Keratinocyte (primary cell): ENCODE results near the gene METTL27. TPM values are rescaled to one million over a fixed set of nuclear protein-coding genes. Genes with fewer than 3 reads are reported as not detected.

ENCODE experiments used
- DNase-seq: peaks from one replicate; pipeline ENCODE4 v3.0.0-alpha.2; 2011; ENCODE audit warnings: low read depth, missing footprints, low spot score
- FAIRE-seq: peaks from 2 replicates; lab custom pipeline; 2011; peaks lifted over from hg19 to GRCh38; lab: Jason Lieb, UNC
- H2AFZ ChIP-seq: 2 replicates; pipeline ENCODE4 v1.6.0; 2012; ENCODE audit warnings: low read length, control low read depth, inconsistent platforms; ENCODE audit not compliant: control insufficient read depth
- H3K27ac ChIP-seq: 2 replicates; pipeline ENCODE4 v1.5.1; 2011; ENCODE audit warnings: low read length; ENCODE audit not compliant: control insufficient read depth, insufficient read depth
- H3K27me3 ChIP-seq: 3 replicates; pipeline ENCODE4 v1.6.0; 2011; ENCODE audit warnings: low read length; ENCODE audit not compliant: control insufficient read depth, insufficient read depth; ENCODE audit errors: extremely low read depth
- H3K36me3 ChIP-seq, 2 experiments: 2 replicates in 1 of 2; 3 replicates in 1 of 2; pipeline ENCODE4 v1.5.1; 2011; ENCODE audit warnings: low read length in 2 of 2, mild to moderate bottlenecking in 1 of 2; ENCODE audit not compliant: control insufficient read depth in 2 of 2, insufficient read depth in 2 of 2; ENCODE audit errors: extremely low read depth in 1 of 2
- H3K4me1 ChIP-seq: 3 replicates; pipeline ENCODE4 v1.5.1; 2011; ENCODE audit warnings: low read length; ENCODE audit not compliant: control insufficient read depth, insufficient read depth; ENCODE audit errors: extremely low read depth
- H3K4me2 ChIP-seq: 3 replicates; pipeline ENCODE4 v1.6.0; 2011; ENCODE audit warnings: low read depth, low read length; ENCODE audit not compliant: control insufficient read depth, insufficient read depth; ENCODE audit errors: extremely low read depth
- H3K4me3 ChIP-seq, 3 experiments: fragments of 200-600 bp in 1 of 3; sonication (generic) in 1 of 3; 2 replicates in 2 of 3; 3 replicates in 1 of 3; pipeline ENCODE4 v1.5.1; 2011 to 2016; ENCODE audit warnings: low read length in 3 of 3, mild to moderate bottlenecking in 3 of 3, control low read depth in 2 of 3, inconsistent platforms in 1 of 3, low read depth in 1 of 3, mixed read lengths in 1 of 3, mixed run types in 1 of 3, moderate library complexity in 1 of 3; ENCODE audit not compliant: control insufficient read depth in 2 of 3, insufficient read depth in 2 of 3; ENCODE audit errors: extremely low read depth in 1 of 3
- H3K79me2 ChIP-seq: 2 replicates; pipeline ENCODE4 v1.6.0; 2012; ENCODE audit warnings: low read length; ENCODE audit not compliant: control insufficient read depth, insufficient read depth
- H3K9ac ChIP-seq: 3 replicates; pipeline ENCODE4 v1.6.0; 2011; ENCODE audit warnings: low read length; ENCODE audit not compliant: control insufficient read depth, insufficient read depth; ENCODE audit errors: extremely low read depth
- H3K9me1 ChIP-seq: 3 replicates; pipeline ENCODE4 v1.6.0; 2011; ENCODE audit warnings: low read length; ENCODE audit not compliant: control insufficient read depth, insufficient read depth; ENCODE audit errors: extremely low read depth
- H3K9me3 ChIP-seq: 2 replicates; pipeline ENCODE4 v1.5.1; 2012; ENCODE audit warnings: low read depth, low read length; ENCODE audit not compliant: control insufficient read depth
- H4K20me1 ChIP-seq: 3 replicates; pipeline ENCODE4 v1.6.0; 2011; ENCODE audit warnings: low read length; ENCODE audit not compliant: control insufficient read depth, insufficient read depth; ENCODE audit errors: extremely low read depth
- EZH2 ChIP-seq: IDR thresholded peaks from one replicate; pipeline ENCODE4 v1.6.1; 2012; ENCODE audit warnings: inconsistent platforms, mild to moderate bottlenecking, low read length, moderate library complexity
- dilution Hi-C: fragments of 300-500 bp; cut with MboI; formaldehyde crosslinking; loops from one replicate; pipeline ENCODE4 v1.7.0; 2020; ENCODE audit warnings: low sequenced_read_pairs; ENCODE audit not compliant: extremely low pct_ligation_motif_present
- polyA plus RNA-seq, 5 experiments: library from polyadenylated mRNA; depleted of rRNA in 3 of 5; stranded (reverse) in 3 of 5; stranded (forward) in 1 of 5; unstranded in 1 of 5; fragments of >200 nt; gene quantifications; 1 replicate in 1 of 5; 2 replicates in 3 of 5; 3 replicates in 1 of 5; pipeline versions ENCODE4 v1.2.1 to v1.2.3, GENCODE V29; 2011 to 2012; ENCODE audit warnings: missing spikeins in 2 of 5, low read depth in 1 of 5, low replicate concordance in 1 of 5
- TF ChIP-seq, protein P1 (sequence below), 3 experiments: IDR thresholded peaks in 1 of 3; conservative IDR thresholded peaks in 1 of 3; optimal IDR thresholded peaks in 1 of 3; 2 replicates in 2 of 3; 3 replicates in 1 of 3; pipeline versions ENCODE3 to v1.5.1; 2011; ENCODE audit warnings: low read length in 3 of 3, mild to moderate bottlenecking in 3 of 3, moderate library complexity in 2 of 3, control low read depth in 1 of 3, inconsistent platforms in 1 of 3; ENCODE audit not compliant: insufficient read depth in 2 of 3; ENCODE audit errors: extremely low read depth in 1 of 3

METTL27 gene
- polyA plus RNA-seq, 1 donor (not counting 4 experiments of a cell fraction or from before 2014, with no cell fraction given): 0.90 TPM

- no peaks in the 10 kb centered on the region for H3K27me3 ChIP-seq
- FAIRE-seq (no peak), DNase-seq (no peak)
- dilution Hi-C loops: no loop called here
- H4K20me1 ChIP-seq: no peaks in the 10 kb centered on the region
- peak within 1 kb of the TSS; percentile 60 for H3K4me2 ChIP-seq
- peak within 1 kb of the TSS; percentile 36 for H3K27ac ChIP-seq
- TF ChIP-seq, protein P1, sequence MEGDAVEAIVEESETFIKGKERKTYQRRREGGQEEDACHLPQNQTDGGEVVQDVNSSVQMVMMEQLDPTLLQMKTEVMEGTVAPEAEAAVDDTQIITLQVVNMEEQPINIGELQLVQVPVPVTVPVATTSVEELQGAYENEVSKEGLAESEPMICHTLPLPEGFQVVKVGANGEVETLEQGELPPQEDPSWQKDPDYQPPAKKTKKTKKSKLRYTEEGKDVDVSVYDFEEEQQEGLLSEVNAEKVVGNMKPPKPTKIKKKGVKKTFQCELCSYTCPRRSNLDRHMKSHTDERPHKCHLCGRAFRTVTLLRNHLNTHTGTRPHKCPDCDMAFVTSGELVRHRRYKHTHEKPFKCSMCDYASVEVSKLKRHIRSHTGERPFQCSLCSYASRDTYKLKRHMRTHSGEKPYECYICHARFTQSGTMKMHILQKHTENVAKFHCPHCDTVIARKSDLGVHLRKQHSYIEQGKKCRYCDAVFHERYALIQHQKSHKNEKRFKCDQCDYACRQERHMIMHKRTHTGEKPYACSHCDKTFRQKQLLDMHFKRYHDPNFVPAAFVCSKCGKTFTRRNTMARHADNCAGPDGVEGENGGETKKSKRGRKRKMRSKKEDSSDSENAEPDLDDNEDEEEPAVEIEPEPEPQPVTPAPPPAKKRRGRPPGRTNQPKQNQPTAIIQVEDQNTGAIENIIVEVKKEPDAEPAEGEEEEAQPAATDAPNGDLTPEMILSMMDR (optimal IDR thresholded peaks at IDR 0.05 in 1 of 3, IDR thresholded peaks at IDR 0.05 in 1 of 3, conservative IDR thresholded peaks at IDR 0.05 in 1 of 3; ENCODE audit: extremely low read depth in 1 of 3, insufficient read depth in 2 of 3, low read length in 3 of 3): no peak
- no peak for TF ChIP-seq EZH2
- H3K79me2 ChIP-seq: no peaks in the 10 kb centered on the region
- H3K36me3 ChIP-seq: no peaks in the 10 kb centered on the region
- H3K4me3 ChIP-seq: peak within 1 kb of the TSS in 2 of 3 experiments; percentile 4 to 36
- peak within 1 kb of the TSS; percentile 56 for H2AFZ ChIP-seq
- no peaks in the 10 kb centered on the region for H3K9me3 ChIP-seq
- H3K4me1 ChIP-seq: peaks cover 59% of the 10 kb centered on the region
- peak within 1 kb of the TSS; percentile 44 for H3K9ac ChIP-seq
- H3K9me1 ChIP-seq: no peaks in the 10 kb centered on the region
Observed at GRCh38 chr7:73830681-73831583, 11.4 kb downstream of the METTL27 start, which contains the start of gene CLDN4. Gene CLDN4 (plus strand): TSS chr7:73830996. CDS start chr7:73831202, 206 bp downstream.

DNA sequence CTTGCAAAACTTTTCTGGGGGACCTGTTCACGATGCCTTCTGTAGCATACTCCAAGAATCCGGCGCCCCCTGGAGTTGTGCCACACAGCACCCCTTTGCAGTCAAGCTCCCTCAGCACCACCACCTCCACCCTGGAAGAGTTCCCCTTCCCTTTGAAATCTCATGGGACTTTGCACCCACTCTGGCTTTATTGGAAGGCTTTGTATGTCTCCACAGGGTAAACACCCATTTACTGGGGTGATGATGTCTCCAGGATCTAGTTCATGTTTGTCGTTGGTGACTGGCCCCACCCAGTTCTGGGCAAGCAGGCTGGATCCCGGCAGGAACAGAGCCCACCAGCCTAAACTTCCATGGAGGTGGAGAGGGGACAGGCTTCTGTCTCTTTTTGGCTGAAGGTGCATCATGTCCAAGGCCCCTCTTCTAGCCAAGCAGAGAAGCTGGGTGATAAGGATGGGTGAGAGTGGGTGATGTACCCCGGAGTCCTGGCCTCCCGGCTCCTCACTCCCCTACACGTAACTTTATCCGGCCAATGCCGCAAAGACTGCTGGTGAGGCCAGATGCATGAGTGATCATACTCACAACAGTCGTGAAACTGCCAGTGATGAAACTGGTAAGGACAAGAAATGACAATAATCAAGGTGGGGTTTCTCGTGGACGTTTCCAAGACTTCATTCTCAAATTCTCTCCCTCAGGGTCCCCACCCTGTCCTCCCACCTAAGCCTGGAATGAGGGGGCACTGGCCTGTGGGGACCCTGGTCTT lies 12.2 kb downstream of the METTL27 start:
- no peak for TF ChIP-seq EZH2
- TF ChIP-seq, protein P1 (optimal IDR thresholded peaks at IDR 0.05 in 1 of 3, IDR thresholded peaks at IDR 0.05 in 1 of 3, conservative IDR thresholded peaks at IDR 0.05 in 1 of 3; ENCODE audit: extremely low read depth in 1 of 3, insufficient read depth in 2 of 3, low read length in 3 of 3): peak in 1 of 3 experiments; percentile 2
- Histone ChIP-seq H3K9me3 (no peaks in the 10 kb centered on the region), H3K36me3 (no peaks in the 10 kb centered on the region), H4K20me1 (no peaks in the 10 kb centered on the region), H3K4me3 (no peak overlapping the region), H2AFZ (no peak overlapping the region), H3K9me1 (no peaks in the 10 kb centered on the region), H3K27ac (no peak overlapping the region), H3K79me2 (no peaks in the 10 kb centered on the region), H3K9ac (no peak overlapping the region), H3K27me3 (no peaks in the 10 kb centered on the region), H3K4me2 (no peak overlapping the region), H3K4me1 (peaks cover 59% of the 10 kb centered on the region)
- FAIRE-seq (no peak), DNase-seq (no peak)
- dilution Hi-C loops: no loop called here
